DND-41 (cell line): Measurements from ENCODE around the gene GDNF.

Experiments
- ATAC-seq: fragments of 200-7000 bp; cut with Tn5 transposase; 3 replicates; pipeline ENCODE4 v1.9.1; 2021; ENCODE audit warnings: low read depth; ENCODE audit not compliant: insufficient read depth
- DNase-seq: peaks from one replicate; pipeline ENCODE4 v3.0.0-alpha.2; 2020
- H2AFZ ChIP-seq: 2 replicates; pipeline ENCODE4 v1.6.0; 2012; ENCODE audit warnings: low read depth, low read length
- H3K27ac ChIP-seq: 2 replicates; pipeline ENCODE4 v1.5.1; 2012; ENCODE audit warnings: low read length, inconsistent platforms
- H3K27me3 ChIP-seq: fragments of 200-600 bp; sonication (generic); 2 replicates; pipeline ENCODE4 v1.6.0; 2012; ENCODE audit warnings: low read length, mild to moderate bottlenecking, inconsistent platforms; ENCODE audit not compliant: insufficient read depth, poor library complexity
- H3K36me3 ChIP-seq: 2 replicates; pipeline ENCODE4 v1.5.1; 2012; ENCODE audit warnings: low read length, inconsistent platforms; ENCODE audit not compliant: insufficient read depth
- H3K4me1 ChIP-seq: 2 replicates; pipeline ENCODE4 v1.5.1; 2012; ENCODE audit warnings: mild to moderate bottlenecking, low read length; ENCODE audit not compliant: insufficient read depth
- H3K4me2 ChIP-seq: 2 replicates; pipeline ENCODE4 v1.6.0; 2012; ENCODE audit warnings: mild to moderate bottlenecking, moderate library complexity, low read length, inconsistent platforms; ENCODE audit not compliant: insufficient read depth
- H3K4me3 ChIP-seq, 2 experiments: fragments of 200-600 bp in 1 of 2; shearing (Covaris generic) in 1 of 2; 2 replicates each; pipeline ENCODE4 v1.5.1; 2012 to 2016; ENCODE audit warnings: inconsistent platforms in 2 of 2, low read length in 2 of 2, mild to moderate bottlenecking in 2 of 2, low read depth in 1 of 2, moderate library complexity in 1 of 2
- H3K79me2 ChIP-seq: 2 replicates; pipeline ENCODE4 v1.6.0; 2012; ENCODE audit warnings: low read length, inconsistent platforms; ENCODE audit not compliant: insufficient read depth
- H3K9ac ChIP-seq: 2 replicates; pipeline ENCODE4 v1.6.0; 2012; ENCODE audit warnings: low read depth, mild to moderate bottlenecking, inconsistent platforms, low read length, moderate library complexity
- H3K9me3 ChIP-seq: 2 replicates; pipeline ENCODE4 v1.5.1; 2012; ENCODE audit warnings: low read length, moderate library complexity, mild to moderate bottlenecking, inconsistent platforms; ENCODE audit not compliant: insufficient read depth, severe bottlenecking
- H4K20me1 ChIP-seq: 2 replicates; pipeline ENCODE4 v1.6.0; 2012; ENCODE audit warnings: low read length; ENCODE audit not compliant: insufficient read depth
- EZH2 ChIP-seq: IDR thresholded peaks from 3 replicates; pipeline ENCODE4 v1.6.1; 2012; ENCODE audit warnings: borderline replicate concordance, low read depth, mild to moderate bottlenecking, moderate library complexity, low read length, inconsistent platforms; ENCODE audit not compliant: severe bottlenecking
- TF ChIP-seq, protein P1 (sequence below): IDR thresholded peaks from 2 replicates; pipeline ENCODE4 v1.5.1; 2012; ENCODE audit warnings: borderline replicate concordance, low read length, moderate library complexity, mild to moderate bottlenecking; ENCODE audit not compliant: poor library complexity, severe bottlenecking; ENCODE audit errors: extremely low read depth

GDNF gene

DNA sequence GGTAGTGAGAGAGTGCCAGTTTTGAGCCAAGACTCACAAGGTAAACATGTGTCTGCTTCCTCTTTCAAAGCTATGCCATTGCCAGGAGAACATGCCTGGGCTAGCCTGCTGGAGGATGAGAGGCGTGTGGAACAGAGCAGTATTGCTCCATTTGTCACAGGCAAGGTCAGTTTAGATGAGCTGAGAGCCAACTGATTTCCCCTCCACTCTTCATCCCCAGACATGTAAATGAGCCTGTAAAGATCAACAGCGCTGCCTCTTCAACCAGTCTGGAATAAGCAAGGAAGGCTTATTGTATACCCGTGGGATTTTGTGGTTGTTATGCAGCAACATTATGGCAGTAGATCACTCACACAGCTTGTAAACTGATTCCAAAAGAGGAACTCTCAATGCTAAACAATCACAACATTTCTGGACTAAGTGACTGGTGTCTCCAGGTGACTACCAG is 8.2 kb upstream of the GDNF start:
- no peak for DNase-seq
- H3K4me2 ChIP-seq = no peak overlapping the region

DNA sequence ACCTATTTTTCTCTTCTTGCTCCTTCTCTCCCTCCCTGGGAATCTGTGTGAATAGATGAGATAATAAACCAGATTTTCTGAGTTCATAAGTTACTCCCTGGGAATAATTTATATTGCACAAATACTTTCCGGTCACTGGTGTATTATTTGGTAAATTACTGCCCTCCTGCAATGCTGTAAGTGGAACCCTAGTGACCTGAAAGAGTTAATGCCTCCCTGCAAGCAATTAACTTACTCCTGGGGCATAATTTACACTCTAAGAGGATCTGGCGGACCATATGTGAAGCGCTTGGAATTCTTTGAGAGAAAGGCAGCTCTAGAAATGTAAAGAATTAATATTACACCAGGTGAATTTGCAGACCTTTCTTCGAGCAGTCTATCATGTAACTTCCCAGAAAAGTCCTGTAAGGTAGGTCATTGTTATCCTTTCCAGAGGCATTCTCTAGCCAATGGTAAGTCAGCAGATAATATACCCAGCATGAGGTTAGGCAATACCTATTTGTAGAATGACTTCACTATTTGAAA is 7.0 kb upstream of the GDNF start:
- H3K79me2 ChIP-seq = no peaks in the 10 kb centered on the region
- no peak overlapping the region for H3K27ac ChIP-seq
- no peak for ATAC-seq
- no peaks in the 10 kb centered on the region for H4K20me1 ChIP-seq
- no peak overlapping the region for H3K4me2 ChIP-seq
- no peaks in the 10 kb centered on the region for H3K9me3 ChIP-seq
- no peaks in the 10 kb centered on the region for H3K4me1 ChIP-seq
- no peak overlapping the region for H3K9ac ChIP-seq
- no peak overlapping the region for H2AFZ ChIP-seq
- TF ChIP-seq, protein P1, sequence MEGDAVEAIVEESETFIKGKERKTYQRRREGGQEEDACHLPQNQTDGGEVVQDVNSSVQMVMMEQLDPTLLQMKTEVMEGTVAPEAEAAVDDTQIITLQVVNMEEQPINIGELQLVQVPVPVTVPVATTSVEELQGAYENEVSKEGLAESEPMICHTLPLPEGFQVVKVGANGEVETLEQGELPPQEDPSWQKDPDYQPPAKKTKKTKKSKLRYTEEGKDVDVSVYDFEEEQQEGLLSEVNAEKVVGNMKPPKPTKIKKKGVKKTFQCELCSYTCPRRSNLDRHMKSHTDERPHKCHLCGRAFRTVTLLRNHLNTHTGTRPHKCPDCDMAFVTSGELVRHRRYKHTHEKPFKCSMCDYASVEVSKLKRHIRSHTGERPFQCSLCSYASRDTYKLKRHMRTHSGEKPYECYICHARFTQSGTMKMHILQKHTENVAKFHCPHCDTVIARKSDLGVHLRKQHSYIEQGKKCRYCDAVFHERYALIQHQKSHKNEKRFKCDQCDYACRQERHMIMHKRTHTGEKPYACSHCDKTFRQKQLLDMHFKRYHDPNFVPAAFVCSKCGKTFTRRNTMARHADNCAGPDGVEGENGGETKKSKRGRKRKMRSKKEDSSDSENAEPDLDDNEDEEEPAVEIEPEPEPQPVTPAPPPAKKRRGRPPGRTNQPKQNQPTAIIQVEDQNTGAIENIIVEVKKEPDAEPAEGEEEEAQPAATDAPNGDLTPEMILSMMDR = no peak
- TF ChIP-seq EZH2 = no peak
- no peak for DNase-seq
- no peak overlapping the region for H3K4me3 ChIP-seq
- H3K36me3 ChIP-seq = no peaks in the 10 kb centered on the region
- H3K27me3 ChIP-seq = peaks cover 5% of the 10 kb centered on the region

More for the DNA sequence above, 8.2 kb upstream of the GDNF start:
- H3K9me3 ChIP-seq = no peaks in the 10 kb centered on the region
- H4K20me1 ChIP-seq = no peaks in the 10 kb centered on the region
- H3K4me1 ChIP-seq = no peaks in the 10 kb centered on the region
- H3K27me3 ChIP-seq = peaks cover 5% of the 10 kb centered on the region
- no peak for ATAC-seq
- H2AFZ ChIP-seq = no peak overlapping the region
- H3K79me2 ChIP-seq = no peaks in the 10 kb centered on the region
- no peak for TF ChIP-seq EZH2
- TF ChIP-seq, protein P1 = no peak
- H3K27ac ChIP-seq = no peak overlapping the region
- no peak overlapping the region for H3K4me3 ChIP-seq
- H3K36me3 ChIP-seq = no peaks in the 10 kb centered on the region
- no peak overlapping the region for H3K9ac ChIP-seq

DNA sequence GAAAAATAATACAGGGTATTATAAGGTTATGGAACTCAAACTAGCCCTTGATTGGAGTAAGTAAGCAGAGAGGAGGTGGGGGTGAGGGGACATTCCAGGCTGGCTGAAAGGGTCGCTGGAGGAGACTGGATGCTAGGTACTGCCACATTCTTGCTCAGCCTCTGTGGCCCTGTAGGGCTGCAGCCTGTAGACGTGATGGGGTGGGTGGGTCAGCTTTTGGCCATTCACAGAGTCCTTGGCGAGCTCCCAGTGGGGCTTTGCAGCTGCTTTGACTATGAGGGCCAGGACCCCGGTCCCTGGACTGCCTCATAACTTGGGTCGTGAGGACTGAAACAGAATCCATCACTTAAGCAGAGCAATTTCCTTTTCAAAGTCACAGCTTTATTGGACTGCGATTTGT is 4.2 kb upstream of the GDNF start:
- Histone ChIP-seq H3K27ac (no peak overlapping the region), H3K4me2 (no peak overlapping the region), H3K4me3 (no peak overlapping the region), H3K9me3 (no peaks in the 10 kb centered on the region), H3K9ac (no peak overlapping the region), H3K36me3 (no peaks in the 10 kb centered on the region), H2AFZ (no peak overlapping the region), H4K20me1 (no peaks in the 10 kb centered on the region), H3K79me2 (no peaks in the 10 kb centered on the region), H3K4me1 (no peaks in the 10 kb centered on the region), H3K27me3 (no peaks in the 10 kb centered on the region)
- TF ChIP-seq EZH2 = no peak
- TF ChIP-seq, protein P1 = no peak
- no peak for ATAC-seq
- DNase-seq = no peak
